Lung (tissue), 12 donors: ENCODE measurements around the gene TAC1. TPM values are rescaled to one million over a fixed set of nuclear protein-coding genes. Genes with fewer than 3 reads are reported as not detected.

Experiments used
- ATAC-seq: fragments of 200-7000 bp; cut with Tn5 transposase; one replicate; pipeline ENCODE4 v1.9.1; 2020; ENCODE audit warnings: moderate number of reproducible peaks; ENCODE audit not compliant: insufficient read depth, low FRiP score
- DNase-seq, 3 donors: peaks; one replicate each; pipeline ENCODE4 v3.0.0-alpha.2; 2013 to 2017
- H3K27ac ChIP-seq, 2 donors: one replicate each; pipeline ENCODE4 v1.5.1; 2013; ENCODE audit warnings: mild to moderate bottlenecking in 2 of 2, moderate library complexity in 2 of 2, control low read depth in 1 of 2, inconsistent platforms in 1 of 2, low read depth in 1 of 2, low read length in 1 of 2
- H3K27me3 ChIP-seq, 3 donors: one replicate each; pipeline ENCODE4 v1.5.1; 2013; ENCODE audit warnings: low read length in 2 of 3; ENCODE audit not compliant: control insufficient read depth in 3 of 3, insufficient read depth in 3 of 3
- H3K36me3 ChIP-seq, 4 donors: one replicate each; pipeline ENCODE4 v1.5.1; 2013; ENCODE audit warnings: low read length in 4 of 4, mild to moderate bottlenecking in 1 of 4, moderate library complexity in 1 of 4; ENCODE audit not compliant: control insufficient read depth in 4 of 4, insufficient read depth in 4 of 4
- H3K4me1 ChIP-seq, 5 donors: one replicate each; pipeline ENCODE4 v1.5.1; 2013; ENCODE audit warnings: low read length in 5 of 5, mild to moderate bottlenecking in 2 of 5, moderate library complexity in 1 of 5; ENCODE audit not compliant: control insufficient read depth in 5 of 5, insufficient read depth in 5 of 5
- H3K4me3 ChIP-seq: one replicate; pipeline ENCODE4 v1.5.1; 2013; ENCODE audit warnings: mild to moderate bottlenecking, control low read depth, moderate library complexity
- H3K9ac ChIP-seq, 2 donors: one replicate each; pipeline ENCODE4 v1.5.1; 2013; ENCODE audit warnings: low read length in 2 of 2, control low read depth in 1 of 2; ENCODE audit not compliant: insufficient read depth in 1 of 2
- H3K9me3 ChIP-seq, 4 donors: one replicate each; pipeline ENCODE4 v1.5.1; 2013; ENCODE audit warnings: low read length in 3 of 4, mild to moderate bottlenecking in 1 of 4, moderate library complexity in 1 of 4; ENCODE audit not compliant: control insufficient read depth in 4 of 4, insufficient read depth in 3 of 4
- CTCF ChIP-seq: IDR thresholded peaks from 2 replicates; pipeline ENCODE4 v1.5.1; 2012; ENCODE audit warnings: mild to moderate bottlenecking; ENCODE audit errors: control extremely low read depth, extremely low read depth
- WGBS, 2 donors: extraction: QIAGEN DNeasy Blood & Tissue Kit; methylation state at CpG; one replicate each; pipeline ENCODE4 v1.1.7; 2013; 5-methylcytosine and 5-hydroxymethylcytosine counted together
- polyA plus RNA-seq, 2 donors: library from polyadenylated mRNA; stranded (reverse); fragments of 200-250 nt; gene quantifications; one replicate each; pipeline ENCODE4 v1.2.1, GENCODE V29; 2013
- total RNA-seq, 2 donors: library from RNA; depleted of rRNA in 1 of 2; stranded (reverse); fragments of >200 nt in 1 of 2; gene quantifications; one replicate each; pipeline ENCODE4 v1.2.1, GENCODE V29; 2014 to 2021
- donor health status: control.
- donor health status: control.
- donor health status: Bipolar disorder and iron deficiency.
- donor health status: healthy.
- donor health status: DM: yes; HTN: yes; CAD: no.

TAC1 gene
- total and polyA plus RNA-seq, 4 donors = 0.30 TPM; not detected in 3

- no peak for ATAC-seq
- 4 to 5% methylated on average over 42 of the region's 42 CpGs for WGBS, 2 donors
Measured at GRCh38 chr7:97732565-97733275, 834 bp downstream of the TAC1 start.

GRCh38 chr7:97733276-97734161 lies 1.6 kb downstream of the TAC1 start:
- H3K36me3 ChIP-seq = no peaks in the 10 kb centered on the region
- peaks cover 0 to 71% (median 52%) of the 10 kb centered on the region in 3 donors for H3K27me3 ChIP-seq
- no peak for TF ChIP-seq CTCF
- ATAC-seq (no peak), DNase-seq (peak in 2 of 3 donors; percentile 13 to 15)
- peaks cover 0 to 7% (median 0%) of the 10 kb centered on the region in 4 donors for H3K9me3 ChIP-seq
- 2% methylated on average over 57 to 59 of the region's 59 CpGs for WGBS, 2 donors
- H3K4me3 ChIP-seq = no peak overlapping the region
- H3K27ac ChIP-seq = no peak overlapping the region
- no peak overlapping the region for H3K9ac ChIP-seq
- peaks cover 0 to 21% (median 0%) of the 10 kb centered on the region in 5 donors for H3K4me1 ChIP-seq

More at GRCh38 chr7:97732565-97733275, 834 bp downstream of the TAC1 start:
- no peak for DNase-seq
- H3K9ac ChIP-seq = no peak overlapping the region
- no peak overlapping the region for H3K27ac ChIP-seq
- H3K4me3 ChIP-seq = no peak overlapping the region
- H3K9me3 ChIP-seq = peaks cover 0 to 7% (median 0%) of the 10 kb centered on the region in 4 donors
- no peak for TF ChIP-seq CTCF
- H3K4me1 ChIP-seq = peaks cover 0 to 21% (median 0%) of the 10 kb centered on the region in 5 donors
- H3K27me3 ChIP-seq = peaks cover 0 to 71% (median 53%) of the 10 kb centered on the region in 3 donors
- no peaks in the 10 kb centered on the region for H3K36me3 ChIP-seq

- ATAC-seq = no peak
- Histone ChIP-seq H3K9ac (no peak overlapping the region), H3K36me3 (no peaks in the 10 kb centered on the region), H3K9me3 (peaks cover 0 to 7% (median 0%) of the 10 kb centered on the region in 4 donors), H3K4me3 (no peak overlapping the region), H3K4me1 (peaks cover 0 to 21% (median 0%) of the 10 kb centered on the region in 5 donors), H3K27ac (no peak overlapping the region), H3K27me3 (peaks cover 0 to 65% (median 47%) of the 10 kb centered on the region in 3 donors)
- 41 to 48% methylated on average over 2 of the region's 2 CpGs for WGBS, 2 donors
- no peak for TF ChIP-seq CTCF
- DNase-seq = no peak
Measured at GRCh38 chr7:97734255-97734654, 2.4 kb downstream of the TAC1 start.
